PC-9 (cell line): Measurements from ENCODE around the gene OSMR. TPM values are rescaled to one million over a fixed set of nuclear protein-coding genes. Genes with fewer than 3 reads are reported as not detected.

Source experiments
- BruUV-seq: library from RNA; stranded (reverse); fragments of 400-500 nt; replicated peaks from 2 replicates; lab custom pipeline; 2021; lab: Mats Ljungman, UMichigan
- CTCF ChIA-PET: fragments of 300-600 bp; sonication (Branson Sonifier 250); formaldehyde crosslinking; loops from one replicate; lab custom pipeline; 2022; ENCODE audit warnings: antibody characterized with exemption; lab: Charles Lee
- POLR2A ChIA-PET: fragments of 300-600 bp; sonication (Branson Sonifier 250); formaldehyde crosslinking; loops from one replicate; lab custom pipeline; 2022; ENCODE audit warnings: antibody characterized with exemption; ENCODE audit not compliant: unreplicated experiment; lab: Charles Lee
- DNase-seq, 2 experiments: peaks; one replicate each; pipeline versions ENCODE4 v3.0.0 to v3.0.0-alpha.2; 2015 to 2022; ENCODE audit warnings: mixed read lengths in 1 of 2
- H2AFZ ChIP-seq: fragments of 200-600 bp; sonication (generic); 2 replicates; pipeline ENCODE4 v1.8.1; 2017; ENCODE audit warnings: antibody characterized with exemption
- H3F3A ChIP-seq: fragments of 200-600 bp; sonication (generic); 2 replicates; pipeline ENCODE4 v1.8.1; 2017; ENCODE audit warnings: antibody characterized with exemption, mild to moderate bottlenecking, low read depth; ENCODE audit not compliant: insufficient read depth
- H3K27ac ChIP-seq: fragments of 200-600 bp; sonication (generic); 2 replicates; pipeline ENCODE4 v1.6.1; 2016; ENCODE audit warnings: mixed run types
- H3K27me3 ChIP-seq: fragments of 200-600 bp; sonication (generic); 2 replicates; pipeline ENCODE4 v1.6.1; 2016; ENCODE audit warnings: low read depth, mixed run types; ENCODE audit not compliant: insufficient read depth
- H3K36me3 ChIP-seq: fragments of 200-600 bp; sonication (generic); 2 replicates; pipeline ENCODE4 v1.6.1; 2016; ENCODE audit warnings: low read depth, mixed run types
- H3K4me1 ChIP-seq: fragments of 200-600 bp; sonication (generic); replicated peaks from 2 replicates; pipeline ENCODE4 v1.6.1; 2016; ENCODE audit warnings: mixed run types; ENCODE audit not compliant: insufficient read depth
- H3K4me2 ChIP-seq: fragments of 200-600 bp; sonication (generic); 2 replicates; pipeline ENCODE4 v1.6.1; 2017; ENCODE audit warnings: mixed run types
- H3K4me3 ChIP-seq: fragments of 200-600 bp; sonication (generic); 2 replicates; pipeline ENCODE4 v1.6.1; 2016; ENCODE audit warnings: mixed run types
- H3K79me2 ChIP-seq: fragments of 200-600 bp; sonication (generic); 2 replicates; pipeline ENCODE4 v1.6.1; 2017; ENCODE audit warnings: low read depth, mixed run types
- H3K9me2 ChIP-seq: fragments of 200-600 bp; sonication (generic); 2 replicates; pipeline ENCODE4 v1.8.1; 2017; ENCODE audit warnings: mild to moderate bottlenecking; ENCODE audit not compliant: insufficient read depth
- H3K9me3 ChIP-seq: fragments of 200-600 bp; sonication (generic); 2 replicates; pipeline ENCODE4 v1.8.1; 2016; ENCODE audit warnings: low read depth; ENCODE audit not compliant: insufficient read depth
- H4K20me1 ChIP-seq: fragments of 200-600 bp; sonication (generic); 2 replicates; pipeline ENCODE4 v1.8.1; 2017; ENCODE audit not compliant: insufficient read depth
- CTCF ChIP-seq: fragments of 200-600 bp; sonication (generic); conservative IDR thresholded peaks from 2 replicates; pipeline ENCODE4 v1.6.1; 2017; ENCODE audit warnings: mixed run types, antibody characterized with exemption, mild to moderate bottlenecking, moderate library complexity
- EZH2 ChIP-seq: fragments of 200-600 bp; sonication (generic); IDR thresholded peaks from 2 replicates; pipeline ENCODE4 v1.8.0; 2017; ENCODE audit warnings: antibody characterized with exemption, low read depth
- intact Hi-C: fragments of 100-400 bp; cut with micrococcal nuclease; formaldehyde crosslinking; loops from one replicate; pipeline ENCODE4 v1.10.0; 2022; ENCODE audit not compliant: unreplicated experiment
- total RNA-seq: library from RNA; stranded (reverse); gene quantifications from 2 replicates; pipeline ENCODE4 v1.2.3, GENCODE V29; 2021

Gene OSMR
- total RNA-seq, 1 experiment from 2014 or later = 65.4 TPM

GRCh38 chr5:38921174-38921573 is 75.4 kb downstream of the OSMR start:
- Histone ChIP-seq H3K27ac (no peak overlapping the region), H3K4me1 (no peaks in the 10 kb centered on the region), H2AFZ (no peak overlapping the region), H3K27me3 (no peaks in the 10 kb centered on the region), H4K20me1 (no peaks in the 10 kb centered on the region), H3K9me2 (no peaks in the 10 kb centered on the region), H3K4me3 (no peak overlapping the region), H3K79me2 (no peaks in the 10 kb centered on the region), H3K4me2 (no peak overlapping the region), H3K36me3 (peaks cover 51% of the 10 kb centered on the region; the same call in 1 of the 2 replicates), H3F3A (no peaks in the 10 kb centered on the region), H3K9me3 (no peaks in the 10 kb centered on the region)
- no peak for DNase-seq
- intact Hi-C loops = loop anchor here (5.0 kb wide), 1 partner anchor 654 kb away; no protein-coding TSS in a partner anchor
- CTCF ChIA-PET = interaction anchor here (0.7 to 2.9 kb wide), 4 partner anchors 56 to 501 kb away, joined by 3 to 30 read pairs (median 7); no protein-coding TSS in a partner anchor
- POLR2A ChIA-PET = no interaction called here
- no TSS peak for BruUV-seq
- TF ChIP-seq EZH2 = no peak
- no peak for TF ChIP-seq CTCF

- Histone ChIP-seq H3K9me3 (no peaks in the 10 kb centered on the region), H3K79me2 (no peaks in the 10 kb centered on the region), H2AFZ (no peak overlapping the region), H3K4me1 (no peaks in the 10 kb centered on the region), H4K20me1 (no peaks in the 10 kb centered on the region), H3K4me2 (no peak overlapping the region), H3F3A (no peaks in the 10 kb centered on the region), H3K36me3 (peaks cover 48% of the 10 kb centered on the region; the same call in 1 of the 2 replicates), H3K27ac (no peak overlapping the region), H3K4me3 (no peak overlapping the region), H3K27me3 (no peaks in the 10 kb centered on the region), H3K9me2 (no peaks in the 10 kb centered on the region)
- no peak for TF ChIP-seq EZH2
- TF ChIP-seq CTCF = peak; percentile 98
- POLR2A ChIA-PET = no interaction called here
- no TSS peak for BruUV-seq
- peak; percentile 62 to 75 for DNase-seq
- intact Hi-C loops = loop anchor here (1.0 to 5.0 kb wide), 10 partner anchors 77 to 713 kb away; partner anchors contain the start of gene LIFR
- CTCF ChIA-PET = interaction anchor here (0.5 to 2.9 kb wide), 8 partner anchors 27 to 505 kb away, joined by 3 to 30 read pairs (median 6); no protein-coding TSS in a partner anchor
Measured at GRCh38 chr5:38922199-38922598, 76.4 kb downstream of the OSMR start.

GRCh38 chr5:38923661-38924451 is 78.0 kb downstream of the OSMR start:
- TF ChIP-seq EZH2 (no peak), CTCF (no peak)
- DNase-seq = no peak
- H3K79me2 ChIP-seq = no peaks in the 10 kb centered on the region
- ChIA-PET CTCF (interaction anchor here (0.6 to 1.7 kb wide), 3 partner anchors 114 to 1690 kb away, joined by 4 to 8 read pairs (median 5); no protein-coding TSS in a partner anchor), POLR2A (no interaction called here)
- H2AFZ ChIP-seq = no peak overlapping the region
- intact Hi-C loops = loop anchor here (2.0 to 5.0 kb wide), 4 partner anchors 257 to 715 kb away; no protein-coding TSS in a partner anchor
- H3F3A ChIP-seq = no peaks in the 10 kb centered on the region
- H3K36me3 ChIP-seq = peaks cover 49% of the 10 kb centered on the region; the same call in 1 of the 2 replicates
- BruUV-seq = no TSS peak
- H4K20me1 ChIP-seq = no peaks in the 10 kb centered on the region
- no peak overlapping the region for H3K27ac ChIP-seq
- H3K27me3 ChIP-seq = no peaks in the 10 kb centered on the region
- no peaks in the 10 kb centered on the region for H3K9me3 ChIP-seq
- H3K4me1 ChIP-seq = no peaks in the 10 kb centered on the region
- no peak overlapping the region for H3K4me2 ChIP-seq
- no peaks in the 10 kb centered on the region for H3K9me2 ChIP-seq
- no peak overlapping the region for H3K4me3 ChIP-seq
